ENCODE measurements around the gene TGIF2. TPM values are rescaled to one million over a fixed set of nuclear protein-coding genes. Genes with fewer than 3 reads are reported as not detected.

The TGIF2 gene
- total and polyA plus RNA-seq, 2 donors (not counting 1 experiment from before 2014, with no cell fraction given): 24.0 to 45.6 TPM

DNA sequence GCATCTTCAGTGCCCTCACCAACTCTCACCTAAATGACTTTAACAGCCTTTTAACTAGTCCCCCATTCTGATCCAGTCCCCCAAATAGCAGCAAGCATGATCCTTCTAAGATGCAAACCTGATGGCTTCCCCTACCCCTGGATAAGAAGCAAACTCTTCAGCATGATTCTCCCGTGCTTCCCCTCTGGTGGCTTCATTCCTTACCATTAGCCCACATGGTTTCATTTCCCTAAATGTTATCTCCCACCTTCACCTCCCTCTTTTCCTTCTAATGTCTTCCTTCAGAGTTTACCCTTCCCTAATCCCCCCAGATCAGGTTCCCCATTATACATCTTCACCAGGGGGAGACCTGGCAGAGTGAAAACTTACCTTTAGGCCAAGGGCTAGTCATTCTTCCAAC lies 28.1 kb downstream of the TGIF2 start:
- no peak overlapping the region for H3K4me2 ChIP-seq (replicated peaks; ENCODE audit: low read depth, low read length, poor library complexity, severe bottlenecking)
- H3K4me1 Mint-ChIP-seq: peaks cover 57% of the 10 kb centered on the region
- DNase-seq: peak; percentile 30
- no peak overlapping the region for H3K4me3 Mint-ChIP-seq
- H3K9me3 ChIP-seq (ENCODE audit: control extremely low read depth in 1 of 3, control insufficient read depth in 2 of 3, insufficient read depth in 1 of 3, low read length in 2 of 3): no peaks in the 10 kb centered on the region
- WGBS (ENCODE audit: insufficient coverage): 20% methylated on average over 1 of the region's 1 CpG
- H3K27ac Mint-ChIP-seq: peak overlapping the region; percentile 33
- H4K20me1 ChIP-seq (ENCODE audit: control insufficient read depth, insufficient read depth, low read length, poor library complexity, severe bottlenecking): no peaks in the 10 kb centered on the region
- H3K27me3 ChIP-seq (replicated peaks in 1 of 4; ENCODE audit: control extremely low read depth in 1 of 4, control insufficient read depth in 3 of 4, insufficient read depth in 4 of 4, low read length in 3 of 4): no peaks in the 10 kb centered on the region
- H3K36me3 ChIP-seq (replicated peaks in 1 of 2; ENCODE audit: control extremely low read depth in 1 of 2, control insufficient read depth in 1 of 2, extremely low read depth in 1 of 2, insufficient read depth in 2 of 2, low read length in 1 of 2): no peaks in the 10 kb centered on the region
- intact Hi-C loops (cut with micrococcal nuclease): loop anchor here (10.0 kb wide), 1 partner anchor 573 kb away; the partner anchor contains the start of genes MROH8 and RPN2
- TF ChIP-seq, protein P1, sequence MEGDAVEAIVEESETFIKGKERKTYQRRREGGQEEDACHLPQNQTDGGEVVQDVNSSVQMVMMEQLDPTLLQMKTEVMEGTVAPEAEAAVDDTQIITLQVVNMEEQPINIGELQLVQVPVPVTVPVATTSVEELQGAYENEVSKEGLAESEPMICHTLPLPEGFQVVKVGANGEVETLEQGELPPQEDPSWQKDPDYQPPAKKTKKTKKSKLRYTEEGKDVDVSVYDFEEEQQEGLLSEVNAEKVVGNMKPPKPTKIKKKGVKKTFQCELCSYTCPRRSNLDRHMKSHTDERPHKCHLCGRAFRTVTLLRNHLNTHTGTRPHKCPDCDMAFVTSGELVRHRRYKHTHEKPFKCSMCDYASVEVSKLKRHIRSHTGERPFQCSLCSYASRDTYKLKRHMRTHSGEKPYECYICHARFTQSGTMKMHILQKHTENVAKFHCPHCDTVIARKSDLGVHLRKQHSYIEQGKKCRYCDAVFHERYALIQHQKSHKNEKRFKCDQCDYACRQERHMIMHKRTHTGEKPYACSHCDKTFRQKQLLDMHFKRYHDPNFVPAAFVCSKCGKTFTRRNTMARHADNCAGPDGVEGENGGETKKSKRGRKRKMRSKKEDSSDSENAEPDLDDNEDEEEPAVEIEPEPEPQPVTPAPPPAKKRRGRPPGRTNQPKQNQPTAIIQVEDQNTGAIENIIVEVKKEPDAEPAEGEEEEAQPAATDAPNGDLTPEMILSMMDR (IDR thresholded peaks at IDR 0.05): no peak
- no peak for TF ChIP-seq EZH2 (IDR thresholded peaks at IDR 0.05; ENCODE audit: borderline replicate concordance, insufficient read depth, low read depth, low read length, poor library complexity, severe bottlenecking)
- H3K27me3 Mint-ChIP-seq: no peaks in the 10 kb centered on the region
- no peak for ATAC-seq (ENCODE audit: low read depth)
- H3K4me3 ChIP-seq (ENCODE audit: control extremely low read depth in 1 of 5, extremely low read depth in 1 of 5, insufficient read depth in 1 of 5, low read depth in 2 of 5, low read length in 4 of 5): no peak overlapping the region
- peaks cover 34 to 51% of the 10 kb centered on the region in 2 donors for H3K4me1 ChIP-seq (ENCODE audit: control insufficient read depth in 2 of 2, insufficient read depth in 2 of 2, low read length in 2 of 2)
- H2AFZ ChIP-seq (ENCODE audit: insufficient read depth, low read depth, low read length, poor library complexity, severe bottlenecking): no peak overlapping the region
- no peak overlapping the region for H3K9ac ChIP-seq (ENCODE audit: low read length)
- no peaks in the 10 kb centered on the region for H3K9me3 Mint-ChIP-seq (ENCODE audit: insufficient read depth)
- no peak overlapping the region for H3K27ac ChIP-seq (ENCODE audit: low read length in 2 of 2)
- ChIA-PET POLR2A (interaction anchor here (1.8 kb wide), 1 partner anchor 28 kb away, joined by 4 read pairs; the partner anchor contains the start of gene TGIF2), CTCF (interaction anchor here (0.7 to 1.9 kb wide), 3 partner anchors 27 to 46 kb away, joined by 3 to 7 read pairs (median 3); no protein-coding TSS in a partner anchor)
- H3K79me2 ChIP-seq (ENCODE audit: control insufficient read depth, insufficient read depth, low read length): peaks cover 14% of the 10 kb centered on the region

DNA sequence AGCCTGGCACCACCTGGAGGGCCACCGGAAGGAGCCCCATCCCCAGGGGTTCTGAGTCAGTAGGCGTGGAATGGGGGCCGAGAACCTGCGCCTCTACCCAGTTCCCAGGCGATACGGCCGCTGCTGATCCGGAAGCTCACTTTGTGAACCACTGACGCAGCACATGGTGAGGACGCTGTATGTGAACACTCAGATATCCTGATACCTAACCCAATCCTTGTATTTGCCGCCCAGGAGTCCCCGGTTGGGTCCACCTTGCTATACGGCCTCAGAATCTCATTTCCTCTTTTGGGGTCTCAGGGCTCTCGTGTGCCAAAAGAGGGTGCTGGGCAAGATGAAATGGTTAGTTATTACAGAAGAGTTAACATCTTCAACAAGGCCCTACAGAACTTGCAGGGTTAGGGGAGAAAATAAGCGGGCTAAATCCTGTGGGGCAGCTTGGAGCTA lies 31.6 kb downstream of the TGIF2 start:
- ChIA-PET POLR2A (interaction anchor here (0.6 to 4.2 kb wide), 10 partner anchors 10 to 674 kb away, joined by 3 to 98 read pairs (median 4); partner anchors contain the start of gene TGIF2), CTCF (interaction anchor here (0.6 to 5.1 kb wide), 26 partner anchors 8 to 435 kb away, joined by 3 to 82 read pairs (median 4); partner anchors contain the start of genes DSN1, SLA2 and TGIF2)
- Histone ChIP-seq H3K4me3 (ENCODE audit: control extremely low read depth in 1 of 5, extremely low read depth in 1 of 5, insufficient read depth in 1 of 5, low read depth in 2 of 5, low read length in 4 of 5) (peak overlapping the region; percentile 28 to 94 (median 60)), H3K36me3 (replicated peaks in 1 of 2; ENCODE audit: control extremely low read depth in 1 of 2, control insufficient read depth in 1 of 2, extremely low read depth in 1 of 2, insufficient read depth in 2 of 2, low read length in 1 of 2) (peaks cover 0 to 14% of the 10 kb centered on the region in 2 experiments), H3K27ac (ENCODE audit: low read length in 2 of 2) (peak overlapping the region; percentile 91 to 97), H4K20me1 (ENCODE audit: control insufficient read depth, insufficient read depth, low read length, poor library complexity, severe bottlenecking) (peaks cover 5% of the 10 kb centered on the region), H3K4me2 (replicated peaks; ENCODE audit: low read depth, low read length, poor library complexity, severe bottlenecking) (peak overlapping the region; percentile 81), H3K79me2 (ENCODE audit: control insufficient read depth, insufficient read depth, low read length) (peaks cover 33% of the 10 kb centered on the region), H3K9me3 (ENCODE audit: control extremely low read depth in 1 of 3, control insufficient read depth in 2 of 3, insufficient read depth in 1 of 3, low read length in 2 of 3) (no peaks in the 10 kb centered on the region), H3K27me3 (replicated peaks in 1 of 4; ENCODE audit: control extremely low read depth in 1 of 4, control insufficient read depth in 3 of 4, insufficient read depth in 4 of 4, low read length in 3 of 4) (no peaks in the 10 kb centered on the region), H3K4me1 (ENCODE audit: control insufficient read depth in 2 of 2, insufficient read depth in 2 of 2, low read length in 2 of 2) (peaks cover 26 to 45% of the 10 kb centered on the region in 2 donors), H2AFZ (ENCODE audit: insufficient read depth, low read depth, low read length, poor library complexity, severe bottlenecking) (peak overlapping the region; percentile 59), H3K9ac (ENCODE audit: low read length) (peak overlapping the region; percentile 73)
- WGBS (ENCODE audit: insufficient coverage): 6% methylated on average over 15 of the region's 15 CpGs
- peak overlapping the region; percentile 95 for H3K27ac Mint-ChIP-seq
- no peaks in the 10 kb centered on the region for H3K9me3 Mint-ChIP-seq (ENCODE audit: insufficient read depth)
- TF ChIP-seq, protein P1 (IDR thresholded peaks at IDR 0.05): no peak
- TF ChIP-seq EZH2 (IDR thresholded peaks at IDR 0.05; ENCODE audit: borderline replicate concordance, insufficient read depth, low read depth, low read length, poor library complexity, severe bottlenecking): no peak
- ATAC-seq (ENCODE audit: low read depth) (peak; percentile 48), DNase-seq (no peak)
- peaks cover 49% of the 10 kb centered on the region for H3K4me1 Mint-ChIP-seq
- peak overlapping the region; percentile 97 for H3K4me3 Mint-ChIP-seq
- no peaks in the 10 kb centered on the region for H3K27me3 Mint-ChIP-seq
- intact Hi-C loops (cut with micrococcal nuclease): loop anchor here (1.0 to 10.0 kb wide), 10 partner anchors 10 to 570 kb away; partner anchors contain the start of genes DSN1, MROH8, NDRG3 and RPN2

All from B cell (primary cell).